ENCODE results near the gene KCNMA1.

DNA sequence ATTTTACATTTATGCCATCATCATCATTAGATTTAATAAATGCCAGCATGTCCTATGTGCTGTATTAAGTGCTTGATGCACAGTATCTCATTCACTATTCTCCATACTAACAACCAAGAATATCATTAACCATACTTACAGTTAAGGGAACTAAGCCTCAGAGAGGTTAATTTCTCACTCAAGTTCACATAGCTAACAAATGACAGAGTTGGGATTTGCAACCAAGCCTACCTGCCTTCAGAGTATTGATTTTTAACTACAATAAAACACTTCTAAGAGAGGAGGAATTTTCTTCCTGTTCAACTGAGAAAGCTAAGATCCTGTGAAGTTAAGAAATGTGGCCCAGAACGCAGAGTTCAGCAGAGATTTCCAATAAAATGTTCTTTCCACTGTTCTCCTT is 403.0 kb downstream of the KCNMA1 start:
- TF ChIP-seq POLR2A (IDR thresholded peaks at IDR 0.05) = no peak
- TF ChIP-seq POLR2AphosphoS5 (IDR thresholded peaks at IDR 0.05) = no peak
- no peak for TF ChIP-seq CTCF (IDR thresholded peaks at IDR 0.05)
